GM11168 (cell line): ENCODE data around the gene MINAR1.

Experiments used
- in situ Hi-C: fragments of 300-500 bp; cut with MboI; formaldehyde crosslinking; loops from one replicate; pipeline ENCODE4 v1.12.0; 2022; ENCODE audit warnings: low sequenced_read_pairs; ENCODE audit not compliant: unreplicated experiment

Gene MINAR1

DNA sequence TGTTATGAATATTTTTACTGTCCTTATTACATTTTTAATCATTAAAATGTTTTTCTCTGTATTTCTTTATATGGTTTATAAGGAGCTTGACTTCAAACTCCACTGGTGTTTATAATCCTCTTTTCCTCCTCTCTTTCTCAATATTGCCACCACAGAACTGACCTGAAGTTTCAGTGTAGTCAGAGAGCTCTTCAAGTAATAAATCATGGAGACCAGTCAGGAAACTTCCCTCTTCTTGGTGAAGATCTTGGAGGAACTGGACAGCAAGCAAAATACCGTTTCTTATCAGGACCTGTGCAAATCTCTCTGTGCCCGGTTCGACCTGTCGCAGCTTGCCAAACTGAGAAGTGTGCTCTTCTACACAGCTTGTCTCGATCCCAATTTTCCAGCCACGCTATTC, 23.8 kb downstream of the MINAR1 start:
- in situ Hi-C loops = no loop called here

DNA sequence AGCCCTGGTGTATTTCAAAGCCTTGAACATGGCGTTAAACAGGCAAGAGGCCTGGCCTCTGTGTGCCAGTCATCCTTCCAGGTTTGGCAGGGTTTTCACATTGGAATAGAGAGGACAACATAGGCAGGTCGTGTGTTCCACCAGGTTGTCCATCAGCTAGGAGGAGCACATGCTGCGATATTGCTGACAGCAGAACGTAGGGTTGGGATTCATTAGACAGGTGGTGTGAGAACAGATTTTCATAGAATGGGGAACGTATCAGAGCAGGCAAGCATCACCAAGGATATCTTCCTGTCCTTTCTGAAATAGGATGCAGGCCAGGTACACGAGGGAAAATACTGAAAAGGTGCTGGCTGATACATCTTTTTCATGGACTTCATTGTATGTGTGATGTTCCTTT, 26.4 kb downstream of the MINAR1 start:
- in situ Hi-C loops = no loop called here

DNA sequence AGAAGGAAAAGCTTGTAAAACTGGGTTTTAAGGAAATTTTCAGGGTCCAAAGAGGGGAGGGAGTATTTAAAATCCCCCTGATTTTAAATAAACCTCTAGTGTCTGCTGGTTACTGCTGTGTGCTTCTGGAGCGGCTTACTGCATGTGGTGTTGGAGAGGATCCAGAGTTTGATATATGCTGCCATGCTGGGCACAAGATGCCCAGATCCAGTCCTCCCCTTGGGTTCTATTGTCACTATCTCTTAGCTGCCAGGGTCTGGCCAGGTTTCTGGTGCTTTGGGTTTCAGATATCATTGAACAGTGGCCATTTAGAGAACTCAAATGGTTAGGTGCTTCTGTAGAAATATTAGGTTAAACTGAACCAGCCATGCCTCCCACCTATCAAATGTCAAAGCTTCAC, 27.5 kb downstream of the MINAR1 start:
- in situ Hi-C loops = no loop called here

DNA sequence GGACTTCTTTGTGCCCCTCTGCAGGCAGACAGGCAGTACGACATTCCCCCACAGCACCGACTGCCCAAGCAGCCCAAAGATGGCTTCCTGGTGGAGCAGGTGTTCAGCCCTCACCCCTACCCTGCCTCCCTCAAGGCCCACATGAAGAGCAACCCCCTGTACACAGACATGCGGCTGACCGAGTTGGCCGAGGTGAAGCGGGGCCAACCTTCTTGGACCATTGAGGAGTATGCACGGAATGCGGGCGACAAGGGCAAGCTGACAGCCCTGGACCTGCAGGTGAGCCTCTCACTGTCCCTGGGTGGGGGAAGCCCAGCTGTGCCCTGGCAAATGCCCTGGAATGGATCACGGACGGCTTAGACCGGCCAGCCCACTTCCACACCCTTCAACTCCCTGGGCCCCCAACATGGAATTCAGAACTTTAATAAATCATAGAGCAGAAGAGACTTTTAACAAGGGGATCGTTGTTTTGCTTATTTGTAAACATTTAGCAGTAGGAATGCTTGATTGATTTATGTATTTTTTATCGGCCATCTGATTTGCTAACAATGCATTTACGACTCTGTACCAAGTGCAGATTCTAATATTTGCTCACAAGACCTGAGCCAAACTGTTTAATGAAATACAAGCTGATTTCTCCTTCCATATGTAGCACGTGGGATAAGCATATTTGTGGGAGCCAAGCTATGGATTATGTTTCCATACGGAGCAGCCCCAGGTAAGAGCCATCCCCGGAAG, 31.1 kb downstream of the MINAR1 start:
- in situ Hi-C loops = no loop called here

DNA sequence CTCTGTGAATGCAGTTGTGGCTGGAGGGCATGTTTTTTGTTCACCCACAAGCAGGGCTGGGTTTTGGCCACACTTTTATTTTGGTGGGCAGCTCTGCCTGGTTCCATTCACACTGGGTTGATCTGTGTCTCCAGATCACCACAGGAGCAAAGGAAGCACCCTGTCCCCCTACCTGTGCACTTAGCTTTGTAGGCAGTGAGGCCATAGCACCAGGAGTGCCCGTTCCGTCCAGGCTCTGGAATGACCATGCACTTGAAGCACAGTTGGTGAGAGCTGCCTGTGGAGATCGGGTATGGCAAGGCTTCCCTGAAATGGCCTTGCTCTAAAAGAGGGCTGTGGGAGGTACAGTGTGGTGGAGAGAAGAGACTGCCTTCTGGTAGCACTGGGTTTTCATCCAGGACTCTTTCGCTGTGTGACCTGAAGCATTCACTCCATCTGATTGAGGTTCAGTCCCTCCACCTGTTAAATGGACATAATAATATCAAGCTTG, 31.7 kb downstream of the MINAR1 start:
- in situ Hi-C loops = no loop called here

DNA sequence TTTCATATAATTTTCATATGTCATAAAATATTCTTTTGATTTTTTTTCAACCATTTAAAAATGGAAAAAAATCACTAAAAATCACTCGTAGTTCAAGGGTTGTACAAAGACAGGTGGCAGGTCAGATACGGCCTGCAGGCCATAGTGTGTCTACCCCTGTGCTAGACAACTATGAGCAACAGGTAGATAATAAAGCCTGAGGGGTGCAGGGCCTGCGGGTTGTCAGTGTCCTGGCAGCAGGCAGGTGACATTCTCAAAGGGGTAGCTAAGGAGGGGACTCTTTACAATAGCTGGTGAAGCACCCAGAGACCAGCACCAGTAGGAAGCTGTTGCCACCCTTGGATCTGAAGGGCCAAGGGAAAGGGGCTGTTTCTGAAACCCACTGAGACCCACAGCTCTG, 34.4 kb downstream of the MINAR1 start:
- in situ Hi-C loops = no loop called here

DNA sequence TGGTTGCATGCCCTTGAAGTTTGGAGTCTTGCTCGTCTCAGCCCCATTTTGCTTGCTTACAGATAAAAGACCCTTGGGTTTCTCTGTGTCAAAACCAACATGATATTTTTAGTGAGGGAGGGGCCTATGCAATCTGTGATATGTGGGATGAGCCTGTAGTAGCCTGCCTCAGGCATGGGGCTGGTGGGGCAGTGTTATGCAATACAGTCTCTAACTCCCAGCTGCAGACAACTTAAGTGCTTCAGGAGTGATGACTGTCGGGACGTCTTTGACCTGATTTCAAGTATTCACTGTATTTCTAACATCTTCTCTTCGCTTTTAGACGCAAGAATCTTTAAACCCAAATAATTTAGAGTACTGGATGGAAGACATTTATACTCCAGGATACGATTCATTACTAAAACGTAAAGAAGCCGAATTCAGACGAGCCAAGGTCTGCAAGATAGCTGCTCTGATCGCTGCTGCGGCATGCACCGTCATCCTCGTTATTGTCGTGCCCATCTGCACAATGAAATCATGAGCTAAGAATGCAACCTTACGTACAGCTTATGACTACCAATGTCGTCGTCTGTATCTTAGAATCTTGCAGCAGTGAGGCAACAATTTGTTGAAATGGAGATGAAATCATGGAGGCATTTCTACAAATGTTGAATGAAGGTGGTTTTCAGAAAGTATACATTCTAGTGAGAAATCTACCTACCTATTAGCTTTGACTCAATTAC, 35.9 kb downstream of the MINAR1 start:
- in situ Hi-C loops = no loop called here

- in situ Hi-C loops = no loop called here
These were observed 40.3 kb downstream of the MINAR1 start for GRCh38 chr15:79472446-79472845.

DNA sequence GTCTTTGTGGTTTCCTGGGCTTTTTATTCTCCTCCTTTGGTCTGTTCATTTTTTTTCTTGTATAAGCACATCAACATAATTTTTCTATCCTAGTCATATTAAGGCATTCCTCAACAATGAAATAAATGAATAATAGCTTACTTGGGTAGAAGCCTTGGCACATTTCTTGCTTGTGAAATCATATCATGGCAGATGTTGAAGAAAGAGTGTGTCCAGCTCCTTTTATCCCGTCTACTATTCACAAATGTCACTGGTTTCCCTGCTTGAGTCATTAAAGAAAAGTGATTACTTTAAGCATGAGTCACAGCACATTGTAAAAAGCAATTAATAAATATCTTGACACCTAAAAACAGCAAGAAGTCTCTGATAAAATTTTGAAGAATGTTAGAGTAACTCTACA, 42.1 kb downstream of the MINAR1 start:
- in situ Hi-C loops = no loop called here

- in situ Hi-C loops = no loop called here
These were observed 43.2 kb downstream of the MINAR1 start for GRCh38 chr15:79475306-79475705.

DNA sequence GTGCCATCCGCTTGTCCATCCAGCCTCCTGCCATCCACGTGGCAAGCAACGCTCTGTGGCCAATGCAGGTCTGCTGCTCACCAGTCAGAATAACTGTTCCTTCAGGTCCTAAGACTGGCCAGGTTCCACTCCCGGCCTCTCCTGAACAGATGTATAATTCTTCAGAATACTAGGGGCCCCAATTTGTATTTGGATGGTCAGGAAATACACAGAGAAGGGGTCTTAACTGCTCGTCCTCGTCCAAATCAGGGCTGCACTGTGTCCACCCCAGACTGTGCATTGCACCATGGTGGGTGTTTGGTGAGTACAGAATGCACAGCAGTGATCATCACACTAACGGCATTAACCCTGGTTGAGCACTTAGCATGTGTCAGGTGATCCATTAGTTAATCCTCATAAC, 46.0 kb downstream of the MINAR1 start:
- in situ Hi-C loops = no loop called here

- in situ Hi-C loops = no loop called here
These were observed 47.5 kb downstream of the MINAR1 start for GRCh38 chr15:79479616-79480015.

DNA sequence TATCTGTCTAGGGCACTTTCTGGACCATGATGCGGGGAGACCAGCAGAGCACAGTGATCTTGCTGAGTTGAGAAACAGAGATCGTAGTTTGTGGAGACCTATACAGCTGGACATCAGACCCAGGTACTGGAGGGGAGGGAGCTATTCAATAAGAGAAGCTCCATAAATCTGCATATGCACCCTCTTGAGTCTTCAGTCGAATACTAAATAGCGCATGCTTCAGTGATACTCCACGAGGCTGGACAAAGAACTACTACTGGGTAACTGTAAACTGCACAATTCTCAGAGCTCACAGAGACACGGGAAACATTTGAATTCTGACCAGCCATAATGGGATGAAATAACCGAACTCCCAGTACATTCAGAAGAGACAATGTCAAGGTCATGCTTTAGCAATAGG, 49.7 kb downstream of the MINAR1 start:
- in situ Hi-C loops = no loop called here
